Measurements from ENCODE around the gene KDM4B.

- TF ChIP-seq CTCF (IDR thresholded peaks at IDR 0.05; ENCODE audit: low read depth, low read length, poor library complexity, severe bottlenecking), result no peak
- TF ChIP-seq EZH2phosphoT487 (IDR thresholded peaks at IDR 0.05; ENCODE audit: borderline replicate concordance, low read length), result no peak
These were observed 97.9 kb downstream of the KDM4B start for GRCh38 chr19:5066768-5067167.
